Colonic mucosa (tissue), 4 donors: Measurements from ENCODE around the gene KNTC1. TPM values are rescaled to one million over a fixed set of nuclear protein-coding genes. Genes with fewer than 3 reads are reported as not detected.
"Not testable (repeated sequence)": the region's sequence is repeated elsewhere in the genome, so short reads cannot be mapped to it uniquely, and the experiment has no call there.

Source experiments
- DNase-seq: peaks from one replicate; pipeline ENCODE4 v3.0.0-alpha.2; 2020
- H3K27ac ChIP-seq: fragments of 200-600 bp; one replicate; pipeline ENCODE4 v1.8.0; 2021
- H3K27me3 ChIP-seq: fragments of 200-600 bp; one replicate; pipeline ENCODE4 v1.8.0; 2021
- H3K36me3 ChIP-seq: fragments of 200-600 bp; one replicate; pipeline ENCODE4 v1.8.0; 2021
- H3K4me1 ChIP-seq: fragments of 200-600 bp; one replicate; pipeline ENCODE4 v1.8.0; 2021; ENCODE audit warnings: mild to moderate bottlenecking
- H3K4me3 ChIP-seq: fragments of 200-600 bp; one replicate; pipeline ENCODE4 v1.8.0; 2021
- H3K9ac ChIP-seq, 2 donors: one replicate each; pipeline ENCODE4 v1.7.0; 2013; ENCODE audit warnings: control low read depth in 2 of 2, low read depth in 2 of 2, low read length in 2 of 2
- H3K9me3 ChIP-seq: fragments of 200-600 bp; one replicate; pipeline ENCODE4 v1.8.0; 2021
- intact Hi-C: fragments of 100-400 bp; cut with DNase I; formaldehyde crosslinking; loops from one replicate; pipeline ENCODE4 v1.14.1; 2022
- total RNA-seq, 2 donors: library from RNA; stranded (reverse); fragmentation: NEBNext Ultra II Directional in 1 of 2; extraction: Animal tissue kit (Norgen Biotek cat#: 25700) in 1 of 2; gene quantifications; one replicate each; pipeline ENCODE4 v1.2.1, GENCODE V29; 2021
- TF ChIP-seq, protein P1 (sequence below): fragments of 200-600 bp; IDR thresholded peaks from one replicate; pipeline ENCODE4 v1.8.0; 2022; ENCODE audit warnings: antibody characterized with exemption, mild to moderate bottlenecking
- donor health status: healthy.
- donor health status: DM: no; HTN: no; CAD: no.
- donor health status: DM: no; HTN: no; CAD: no.

The KNTC1 gene
- total RNA-seq, 2 donors from 2014 or later = 15.1 to 41.2 TPM

DNA sequence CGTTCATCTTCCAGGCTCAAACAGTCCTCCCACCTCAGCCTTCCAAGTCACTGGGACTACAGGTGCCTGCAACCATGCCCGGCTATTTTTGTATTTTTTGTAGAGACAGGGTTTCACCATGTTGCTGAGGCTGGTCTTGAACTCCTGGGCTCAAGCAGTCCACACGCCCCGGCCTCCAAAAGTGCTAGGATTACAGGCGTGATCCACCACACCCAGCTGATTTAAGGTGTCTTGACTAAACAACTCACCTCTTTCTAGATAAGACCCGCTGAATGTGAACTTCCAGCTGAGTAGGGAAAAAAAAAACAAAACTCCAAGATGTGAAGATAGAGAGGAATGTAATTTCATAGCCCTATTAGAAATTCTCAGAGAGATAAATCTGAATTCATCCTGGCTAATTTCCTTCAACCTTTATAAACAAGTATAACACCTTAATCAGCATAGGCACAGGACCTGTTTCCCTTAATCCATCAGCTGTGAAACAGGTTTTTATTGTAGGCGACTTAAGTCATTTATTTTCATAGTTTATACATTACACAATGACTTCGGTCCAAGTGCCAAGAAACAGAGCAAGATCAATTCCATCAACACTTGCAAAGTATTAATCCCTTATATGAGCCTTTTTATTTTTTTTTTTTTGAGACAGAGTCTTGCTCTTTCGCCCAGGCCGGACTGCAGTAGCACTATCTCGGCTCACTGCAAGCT lies 124.6 kb downstream of the KNTC1 start:
- DNase-seq = no peak
- no peak overlapping the region for H3K9ac ChIP-seq

DNA sequence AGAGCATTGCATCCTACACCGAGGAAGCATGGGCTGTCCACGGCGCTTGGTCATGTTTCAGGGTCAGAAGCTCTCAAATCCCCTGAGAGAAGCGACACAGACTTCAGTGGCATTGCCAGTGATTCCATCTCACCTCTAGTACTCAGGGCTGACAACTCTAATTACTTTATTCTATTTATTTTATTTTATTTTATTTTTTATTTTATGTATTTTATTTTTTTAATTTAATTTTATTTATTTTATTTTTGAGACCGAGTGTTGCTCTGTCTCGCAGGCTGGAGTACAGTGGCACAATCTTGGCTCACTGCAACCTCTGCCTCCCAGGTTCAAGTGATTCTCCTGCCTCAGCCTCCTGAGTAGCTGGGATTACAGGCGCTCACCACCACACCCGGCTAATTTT lies 126.2 kb downstream of the KNTC1 start:
- intact Hi-C loops, H3K4me1 ChIP-seq, H3K4me3 ChIP-seq, H3K36me3 ChIP-seq, H3K27ac ChIP-seq, H3K9me3 ChIP-seq, DNase-seq, H3K9ac ChIP-seq, H3K27me3 ChIP-seq: not testable (repeated sequence)

More for the DNA sequence above, 124.6 kb downstream of the KNTC1 start:
- TF ChIP-seq, protein P1, sequence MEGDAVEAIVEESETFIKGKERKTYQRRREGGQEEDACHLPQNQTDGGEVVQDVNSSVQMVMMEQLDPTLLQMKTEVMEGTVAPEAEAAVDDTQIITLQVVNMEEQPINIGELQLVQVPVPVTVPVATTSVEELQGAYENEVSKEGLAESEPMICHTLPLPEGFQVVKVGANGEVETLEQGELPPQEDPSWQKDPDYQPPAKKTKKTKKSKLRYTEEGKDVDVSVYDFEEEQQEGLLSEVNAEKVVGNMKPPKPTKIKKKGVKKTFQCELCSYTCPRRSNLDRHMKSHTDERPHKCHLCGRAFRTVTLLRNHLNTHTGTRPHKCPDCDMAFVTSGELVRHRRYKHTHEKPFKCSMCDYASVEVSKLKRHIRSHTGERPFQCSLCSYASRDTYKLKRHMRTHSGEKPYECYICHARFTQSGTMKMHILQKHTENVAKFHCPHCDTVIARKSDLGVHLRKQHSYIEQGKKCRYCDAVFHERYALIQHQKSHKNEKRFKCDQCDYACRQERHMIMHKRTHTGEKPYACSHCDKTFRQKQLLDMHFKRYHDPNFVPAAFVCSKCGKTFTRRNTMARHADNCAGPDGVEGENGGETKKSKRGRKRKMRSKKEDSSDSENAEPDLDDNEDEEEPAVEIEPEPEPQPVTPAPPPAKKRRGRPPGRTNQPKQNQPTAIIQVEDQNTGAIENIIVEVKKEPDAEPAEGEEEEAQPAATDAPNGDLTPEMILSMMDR = no peak
- Histone ChIP-seq H3K9me3 (no peaks in the 10 kb centered on the region), H3K27ac (no peak overlapping the region), H3K4me3 (no peak overlapping the region), H3K4me1 (no peaks in the 10 kb centered on the region), H3K36me3 (no peaks in the 10 kb centered on the region), H3K27me3 (no peaks in the 10 kb centered on the region)
- intact Hi-C loops = no loop called here

DNA sequence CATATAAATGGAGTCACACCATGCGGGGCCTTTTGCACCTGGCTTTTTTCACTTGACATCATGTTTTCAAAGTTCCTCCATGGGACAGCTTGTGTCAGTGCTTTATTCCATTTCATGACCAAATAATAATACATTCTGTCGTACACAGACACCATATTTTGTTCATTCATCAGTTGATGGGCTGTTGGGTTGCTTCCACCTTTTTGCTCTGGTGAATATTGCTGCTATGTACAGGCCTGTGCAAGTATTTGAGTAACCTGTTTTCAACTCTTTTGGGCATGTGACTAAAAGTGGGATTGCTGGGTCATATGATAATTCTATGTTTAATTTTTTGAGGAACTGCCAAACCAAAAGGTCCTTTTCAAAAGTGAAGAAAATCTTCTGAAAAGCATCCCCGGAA lies 129.2 kb downstream of the KNTC1 start:
- no peak for DNase-seq
- Histone ChIP-seq H3K9me3 (no peaks in the 10 kb centered on the region), H3K9ac (no peak overlapping the region), H3K27me3 (no peaks in the 10 kb centered on the region), H3K27ac (no peak overlapping the region), H3K4me3 (no peak overlapping the region), H3K36me3 (no peaks in the 10 kb centered on the region), H3K4me1 (no peaks in the 10 kb centered on the region)
- TF ChIP-seq, protein P1 = no peak
- intact Hi-C loops = no loop called here

DNA sequence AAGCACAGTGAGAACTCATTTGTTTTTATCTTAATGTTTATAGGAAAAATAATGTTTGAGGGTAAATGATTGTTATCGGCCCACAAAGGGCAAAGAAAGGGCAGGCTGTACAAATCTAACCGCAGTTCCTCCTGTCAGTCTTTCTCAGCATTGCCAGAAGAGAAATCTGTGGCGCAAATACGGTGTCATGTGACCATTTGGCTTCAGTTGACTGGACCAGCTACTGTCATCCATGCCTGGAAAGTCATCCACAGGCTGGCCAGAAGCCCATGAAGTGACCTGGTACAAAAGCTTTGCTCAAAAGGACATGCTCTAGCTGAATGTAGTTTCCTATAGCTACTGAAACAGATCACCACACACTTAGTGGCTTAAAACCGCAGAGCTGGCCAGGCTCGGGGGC lies 132.5 kb downstream of the KNTC1 start:
- no peak overlapping the region for H3K9ac ChIP-seq
- H3K27ac ChIP-seq = no peak overlapping the region
- DNase-seq = no peak
- TF ChIP-seq, protein P1 = no peak
- intact Hi-C loops = no loop called here
- H3K9me3 ChIP-seq = no peaks in the 10 kb centered on the region
- H3K36me3 ChIP-seq = no peaks in the 10 kb centered on the region
- no peaks in the 10 kb centered on the region for H3K4me1 ChIP-seq
- H3K4me3 ChIP-seq = no peak overlapping the region
- no peaks in the 10 kb centered on the region for H3K27me3 ChIP-seq

DNA sequence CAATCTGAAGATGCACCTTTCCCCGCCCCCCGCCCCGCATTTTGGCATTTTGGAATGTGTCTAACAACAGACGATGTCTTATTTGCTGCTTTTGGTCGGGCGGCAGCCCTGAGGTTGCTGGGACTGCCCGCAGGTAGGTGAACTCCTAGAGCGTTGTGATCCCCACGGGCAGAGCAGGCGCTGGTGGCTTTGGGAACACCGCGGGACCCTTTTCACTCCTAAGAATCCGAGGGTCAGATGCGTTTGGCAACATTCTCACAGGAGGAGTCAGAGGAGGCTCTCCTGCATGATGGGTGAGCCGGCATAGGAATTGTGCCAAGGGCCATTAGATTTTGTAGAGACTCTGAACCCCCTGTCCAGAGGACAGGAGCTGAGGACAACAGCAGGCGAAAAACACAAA lies 134.2 kb downstream of the KNTC1 start:
- TF ChIP-seq, protein P1 = no peak
- Histone ChIP-seq H3K9me3 (no peaks in the 10 kb centered on the region), H3K4me1 (no peaks in the 10 kb centered on the region), H3K27me3 (no peaks in the 10 kb centered on the region), H3K4me3 (no peak overlapping the region), H3K9ac (no peak overlapping the region), H3K27ac (no peak overlapping the region), H3K36me3 (no peaks in the 10 kb centered on the region)
- DNase-seq = no peak
- intact Hi-C loops = no loop called here

DNA sequence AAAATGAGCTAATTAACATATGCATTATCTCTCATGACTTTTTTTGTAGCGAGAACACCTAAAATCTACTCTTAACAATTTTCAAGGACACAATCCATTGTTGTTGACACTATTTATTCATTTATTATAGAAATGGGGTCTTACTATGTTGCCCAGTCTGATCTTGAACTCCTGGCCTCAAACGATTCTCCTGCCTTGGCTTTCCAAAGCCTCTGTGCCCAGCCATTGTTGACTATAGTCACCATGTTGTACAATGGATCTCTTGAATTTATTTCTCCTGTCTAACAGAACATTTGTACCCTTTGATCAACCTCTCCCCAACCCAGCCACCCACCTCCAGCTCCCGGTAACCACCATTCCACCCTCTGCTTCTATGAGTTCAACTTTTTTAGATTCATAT lies 134.9 kb downstream of the KNTC1 start:
- intact Hi-C loops = no loop called here
- H3K36me3 ChIP-seq = no peaks in the 10 kb centered on the region
- H3K9me3 ChIP-seq = no peaks in the 10 kb centered on the region
- H3K9ac ChIP-seq = no peak overlapping the region
- H3K4me1 ChIP-seq = no peaks in the 10 kb centered on the region
- no peak overlapping the region for H3K27ac ChIP-seq
- DNase-seq = no peak
- no peaks in the 10 kb centered on the region for H3K27me3 ChIP-seq
- TF ChIP-seq, protein P1 = no peak
- no peak overlapping the region for H3K4me3 ChIP-seq
